Amniotic stem cell (primary cell): ENCODE data around the gene XKR8.

Experiments
- DNase-seq: peaks from one replicate; lab custom pipeline; 2025; lab: John Stamatoyannopoulos, UW

The XKR8 gene

GRCh38 chr1:27959792-27960603 lies at the start of gene XKR8:
Gene XKR8, plus strand, starts transcription at chr1:27959973. Its CDS starts 97 bp downstream, at chr1:27960070.
- DNase-seq, result no peak

DNA sequence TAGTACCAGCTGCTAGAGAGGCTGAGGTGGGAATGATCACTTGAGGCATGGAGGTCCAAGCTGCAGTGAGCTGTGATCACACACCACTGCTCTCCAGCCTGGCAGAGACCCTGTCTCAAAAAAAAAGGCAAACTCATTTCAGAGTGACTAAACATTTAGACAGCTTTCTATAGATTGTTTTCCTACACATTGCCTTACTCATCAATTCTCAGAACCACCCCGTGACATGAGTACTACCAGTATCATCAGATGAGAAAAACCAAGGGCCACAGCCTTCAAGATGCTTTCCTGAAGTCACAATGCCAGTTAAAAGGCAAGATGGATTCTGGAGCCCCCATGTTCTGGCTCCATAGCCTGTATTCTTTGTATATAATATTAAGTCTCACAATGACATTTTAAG lies 47.3 kb upstream of the XKR8 start:
- DNase-seq, result no peak

DNA sequence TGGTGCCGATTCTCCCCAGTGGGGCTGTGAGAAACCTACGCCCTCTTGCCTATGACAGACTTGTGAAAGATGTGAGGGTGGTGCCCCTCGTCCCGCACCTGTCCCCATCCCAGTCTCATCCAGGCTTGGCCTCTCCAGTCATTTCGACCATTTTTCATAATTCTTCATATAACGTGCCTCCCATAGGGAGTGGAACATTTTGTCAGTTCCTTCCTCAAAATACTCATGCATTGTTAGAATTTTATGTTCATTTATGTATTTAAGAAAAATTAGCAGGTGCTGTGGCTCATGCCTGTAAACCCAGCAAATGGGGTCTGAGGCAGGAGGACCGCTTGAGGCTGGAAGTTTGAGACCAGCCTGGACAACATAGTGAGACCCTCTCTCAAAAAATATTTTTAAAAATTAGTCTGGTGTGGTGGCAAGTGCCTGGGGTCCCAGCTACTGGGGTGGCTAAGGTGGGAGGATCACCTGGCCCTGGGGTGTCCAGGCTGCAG lies 44.6 kb upstream of the XKR8 start:
- DNase-seq, result no peak

DNA sequence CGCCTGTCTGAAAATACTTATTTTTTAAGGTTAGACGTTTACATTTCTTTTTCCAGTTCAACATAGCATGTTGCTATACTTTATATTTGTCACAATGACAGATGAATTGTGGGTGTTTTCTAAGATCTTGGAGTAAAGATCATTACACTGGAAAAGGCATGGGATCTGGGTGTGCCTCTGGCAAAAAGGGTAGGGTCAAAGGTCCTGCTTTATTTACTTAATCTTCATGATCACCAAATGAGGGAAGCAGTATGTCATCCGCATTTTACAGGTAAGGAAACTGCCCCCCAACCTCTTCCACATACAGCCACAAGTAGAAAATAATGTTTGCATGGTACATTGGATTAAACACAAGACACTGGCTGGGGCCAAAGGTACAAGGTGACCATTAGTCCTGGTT lies 37.5 kb upstream of the XKR8 start:
- no peak for DNase-seq

GRCh38 chr1:27928216-27928954 lies 31.4 kb upstream of the XKR8 start:
- DNase-seq, result no peak

DNA sequence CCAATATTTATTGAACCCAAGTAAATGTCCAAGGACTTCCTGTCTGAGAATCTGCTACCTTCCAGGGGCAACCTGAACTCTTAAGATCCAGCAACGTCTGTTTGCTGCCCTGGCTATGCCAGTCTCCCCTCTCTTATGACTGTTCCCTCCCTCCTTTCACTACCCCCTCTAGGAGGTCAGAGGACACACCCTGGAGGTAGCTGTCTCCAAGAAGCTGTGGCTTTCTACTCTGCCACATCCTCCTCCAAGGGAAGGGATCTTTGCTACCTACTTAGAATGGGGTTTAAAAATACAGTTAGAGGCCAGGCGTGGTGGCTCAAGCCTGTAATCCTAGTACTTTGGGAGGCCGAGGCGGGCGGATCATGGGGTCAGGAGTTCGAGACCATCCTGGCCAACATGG lies 28.6 kb upstream of the XKR8 start:
- DNase-seq, result no peak

DNA sequence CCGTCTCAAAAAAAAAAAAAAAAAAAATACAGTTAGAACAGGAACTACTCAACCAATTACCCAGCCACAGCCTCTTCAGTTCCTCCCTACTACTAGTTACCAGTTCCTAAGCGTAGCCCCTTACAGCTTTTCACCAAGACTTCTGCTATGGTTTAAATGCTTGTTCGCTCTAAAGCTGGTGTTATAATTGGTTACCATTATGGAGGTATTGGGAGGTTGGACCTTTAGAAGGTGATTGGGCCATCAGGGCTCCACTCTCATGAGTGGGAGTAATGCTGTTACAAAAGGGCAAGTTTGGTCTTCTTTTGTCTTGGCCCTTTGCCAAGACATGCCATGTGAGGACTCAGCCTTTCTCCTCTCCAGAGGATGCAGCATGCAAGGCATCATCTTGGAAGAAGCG lies 28.0 kb upstream of the XKR8 start:
- no peak for DNase-seq

DNA sequence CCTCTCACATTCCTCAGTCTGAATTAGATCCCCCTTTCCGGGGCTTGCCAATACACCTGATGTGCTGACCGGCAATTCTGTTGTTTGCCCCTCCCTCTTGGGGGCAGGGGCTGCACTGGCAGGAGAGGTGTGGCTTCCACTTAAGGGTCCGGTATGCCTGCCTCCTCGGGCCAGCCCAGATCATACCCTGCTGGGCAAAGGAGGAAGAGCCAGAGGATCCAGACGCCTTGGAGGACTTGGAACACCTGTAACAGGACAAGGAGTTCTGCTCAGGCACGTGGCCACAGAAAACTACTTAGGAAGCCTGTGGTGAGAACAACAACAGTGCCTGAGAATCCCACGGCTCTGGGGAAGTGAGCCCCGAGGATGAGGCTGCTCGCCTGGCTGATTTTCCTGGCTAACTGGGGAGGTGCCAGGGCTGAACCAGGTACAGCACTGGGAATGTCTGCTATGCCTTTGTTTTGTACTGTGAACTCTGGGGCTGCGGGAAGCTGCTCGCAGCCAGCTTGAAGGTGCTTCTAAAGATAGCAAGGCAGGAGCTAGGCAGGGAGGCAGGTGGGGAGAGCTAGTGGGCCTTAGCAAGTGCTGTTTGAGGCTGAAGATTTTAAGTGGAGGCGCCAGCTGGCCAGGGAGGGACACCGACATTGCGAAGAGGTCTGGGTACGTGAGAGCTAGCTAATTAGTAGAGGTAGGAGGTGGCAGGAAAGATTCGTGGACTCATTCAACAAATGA lies 24.8 kb upstream of the XKR8 start, which contains the start of gene SMPDL3B:
Gene SMPDL3B, plus strand, starts transcription at position 183 of the 732 bp plus-strand sequence. Its CDS starts 184 bp downstream, at position 367.
- DNase-seq, result no peak

GRCh38 chr1:27935721-27936120 lies 24.1 kb upstream of the XKR8 start:
- no peak for DNase-seq

DNA sequence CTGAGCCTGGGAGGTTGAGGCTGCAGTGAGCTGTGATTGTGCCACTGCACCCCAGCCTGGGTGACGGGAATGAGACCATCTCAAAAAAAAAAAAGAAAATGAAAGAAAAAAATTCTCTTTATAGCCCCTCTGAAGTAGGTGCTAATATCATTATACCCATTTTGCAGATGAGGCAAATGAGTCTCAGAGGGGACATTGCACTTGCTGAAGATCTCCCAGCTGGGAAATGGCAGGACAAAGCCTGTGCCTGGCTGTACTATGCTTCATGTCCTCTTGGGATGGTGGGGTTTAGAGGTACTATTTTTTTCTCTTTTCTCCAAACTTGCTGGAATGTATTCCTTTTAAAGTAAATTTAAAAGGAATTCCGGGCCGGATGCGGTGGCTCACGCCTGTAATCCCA lies 23.4 kb upstream of the XKR8 start:
- DNase-seq, result no peak

DNA sequence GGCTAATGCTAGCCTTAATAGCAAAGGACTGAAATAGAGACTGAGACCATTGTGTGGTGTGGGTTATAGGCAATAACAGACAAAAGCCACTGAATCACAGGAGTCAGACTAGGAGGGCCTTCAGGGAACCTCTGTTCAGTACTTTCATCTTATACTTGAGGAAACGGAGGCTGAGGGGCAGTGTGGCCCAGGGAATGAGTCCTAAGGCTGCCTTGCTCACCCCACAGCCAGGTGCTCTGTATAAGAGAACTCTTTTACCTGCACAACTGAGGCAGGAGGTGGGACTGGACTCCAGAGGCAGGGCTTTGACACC lies 22.3 kb upstream of the XKR8 start:
- no peak for DNase-seq

DNA sequence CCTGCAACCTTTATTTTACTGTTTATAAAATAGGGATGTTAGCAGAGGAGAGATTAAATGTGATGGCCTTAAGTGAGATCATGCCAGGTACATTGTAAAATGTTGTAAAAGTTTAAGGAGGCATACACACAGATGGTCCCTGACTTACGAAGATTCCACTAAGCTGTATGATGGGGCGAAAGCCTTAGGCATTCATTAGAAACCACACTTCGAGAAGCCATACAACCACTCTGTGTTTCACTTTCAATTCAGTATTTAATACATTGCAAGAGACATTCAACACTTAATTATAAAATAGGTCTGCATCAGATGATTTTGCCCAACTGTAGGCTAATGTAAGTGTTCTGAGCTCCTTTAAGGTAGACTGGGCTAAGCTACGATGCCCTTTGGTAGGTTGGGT lies 21.3 kb upstream of the XKR8 start:
- no peak for DNase-seq

GRCh38 chr1:27940297-27940696 lies 19.5 kb upstream of the XKR8 start:
- no peak for DNase-seq

GRCh38 chr1:27940870-27941560 lies 18.8 kb upstream of the XKR8 start:
- DNase-seq, result no peak

DNA sequence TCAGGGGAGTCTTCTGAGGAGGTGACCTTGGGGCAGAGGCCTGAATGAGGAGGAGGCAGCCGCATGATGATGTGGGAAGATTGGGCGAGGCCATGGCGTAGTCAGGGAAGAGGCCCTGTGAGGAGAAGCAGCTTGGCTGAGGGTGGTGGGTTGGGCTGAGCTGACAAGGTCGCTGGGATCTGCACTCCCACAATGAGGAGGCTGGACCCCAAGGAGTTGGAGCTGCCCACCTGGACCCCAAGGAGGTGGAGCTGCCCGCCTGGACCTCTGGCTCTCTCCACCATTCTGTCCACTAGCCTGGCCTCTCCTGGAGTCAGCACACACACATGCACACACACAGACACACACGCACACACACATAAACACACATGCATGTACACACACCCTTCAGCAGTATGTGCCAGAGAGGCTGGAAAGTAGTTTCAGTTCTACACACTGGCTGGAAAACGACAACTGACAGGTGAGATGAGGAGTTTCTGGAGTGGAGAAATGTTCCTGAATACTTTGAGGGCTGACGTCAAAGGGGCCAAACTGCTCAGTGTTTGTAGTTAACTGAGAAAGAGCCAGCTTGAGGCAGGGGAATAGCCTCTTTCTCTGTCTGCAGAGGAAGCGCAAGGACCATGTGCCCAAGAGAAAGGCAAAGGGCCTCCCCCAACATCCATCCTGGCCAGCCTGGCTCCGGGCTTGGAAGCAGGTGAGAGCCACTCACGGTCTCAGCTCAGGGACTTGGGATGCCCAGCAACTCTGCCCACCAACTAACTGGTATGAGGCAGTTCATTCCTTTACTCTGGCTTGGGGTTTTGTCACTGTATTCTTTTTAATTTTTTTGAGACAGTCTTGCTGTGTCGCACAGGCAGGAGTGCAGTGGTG lies 17.9 kb upstream of the XKR8 start:
- no peak for DNase-seq

- no peak for DNase-seq
Observed at GRCh38 chr1:27945020-27945419, 14.8 kb upstream of the XKR8 start.

GRCh38 chr1:27949027-27949426 lies 10.7 kb upstream of the XKR8 start:
- DNase-seq, result no peak

DNA sequence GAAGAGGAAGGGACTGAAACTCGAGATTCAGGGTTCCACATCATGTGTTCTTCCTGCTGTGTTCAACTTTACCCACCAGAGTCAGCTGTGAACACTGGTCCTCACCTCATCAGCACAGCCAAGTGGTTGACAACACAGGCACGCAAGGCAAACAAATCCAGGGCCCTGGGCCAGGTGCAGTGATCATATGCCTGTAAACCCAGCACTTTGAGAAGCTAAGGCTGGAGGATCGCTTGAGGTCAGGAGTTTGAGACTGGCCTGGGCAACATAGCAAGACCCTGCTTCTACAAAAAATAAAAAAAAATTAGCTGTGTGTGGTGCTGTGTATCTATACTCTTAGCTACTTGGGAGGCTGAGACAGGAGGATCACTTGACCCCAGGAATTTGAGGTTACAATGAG lies 8.4 kb upstream of the XKR8 start:
- DNase-seq, result no peak

DNA sequence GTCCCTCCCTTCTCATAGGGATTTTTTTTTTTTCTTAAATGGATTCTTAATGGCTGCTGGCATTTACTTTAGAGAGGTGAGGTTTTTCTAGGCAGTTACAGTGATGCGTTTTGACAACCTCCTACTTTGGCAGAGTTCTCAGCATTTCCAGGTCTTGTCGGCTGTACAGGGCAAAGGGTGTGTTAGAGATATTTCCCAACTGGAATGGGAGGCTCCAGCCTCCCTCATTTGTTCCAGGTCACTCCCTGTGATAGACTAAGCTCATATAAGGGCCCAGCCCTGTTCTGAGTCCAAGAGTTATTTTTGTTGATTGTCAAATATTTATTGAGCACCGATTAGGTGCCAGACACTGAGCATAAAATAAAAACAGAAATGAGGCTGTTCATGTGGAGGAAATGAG lies 7.6 kb upstream of the XKR8 start:
- DNase-seq, result no peak

DNA sequence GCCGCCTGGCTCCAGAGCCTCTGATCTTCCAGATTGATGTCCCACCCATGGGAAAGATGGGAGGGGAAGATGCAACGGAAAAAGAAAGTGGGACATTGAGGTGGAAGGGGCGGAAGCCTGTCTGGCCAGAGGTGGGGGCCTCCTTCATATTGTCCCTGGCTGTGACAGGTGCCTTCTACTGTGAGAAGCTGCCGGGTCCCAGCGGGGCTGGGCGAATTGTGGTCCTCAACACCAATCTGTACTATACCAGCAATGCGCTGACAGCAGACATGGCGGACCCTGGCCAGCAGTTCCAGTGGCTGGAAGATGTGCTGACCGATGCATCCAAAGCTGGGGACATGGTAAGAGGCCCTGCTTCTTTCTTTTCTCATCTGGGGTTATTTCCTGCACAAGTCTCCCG lies 5.6 kb upstream of the XKR8 start:
- DNase-seq, result no peak

- DNase-seq, result no peak
Observed at GRCh38 chr1:27955076-27955475, 4.7 kb upstream of the XKR8 start.
